Measurements from ENCODE around the gene STPG4. TPM values are rescaled to one million over a fixed set of nuclear protein-coding genes. Genes with fewer than 3 reads are reported as not detected.
A peak's percentile ranks its signal among the peaks of the same experiment; 100 is the strongest.

The STPG4 gene
- total and polyA plus RNA-seq, 2 experiments from 2014 or later: not detected

DNA sequence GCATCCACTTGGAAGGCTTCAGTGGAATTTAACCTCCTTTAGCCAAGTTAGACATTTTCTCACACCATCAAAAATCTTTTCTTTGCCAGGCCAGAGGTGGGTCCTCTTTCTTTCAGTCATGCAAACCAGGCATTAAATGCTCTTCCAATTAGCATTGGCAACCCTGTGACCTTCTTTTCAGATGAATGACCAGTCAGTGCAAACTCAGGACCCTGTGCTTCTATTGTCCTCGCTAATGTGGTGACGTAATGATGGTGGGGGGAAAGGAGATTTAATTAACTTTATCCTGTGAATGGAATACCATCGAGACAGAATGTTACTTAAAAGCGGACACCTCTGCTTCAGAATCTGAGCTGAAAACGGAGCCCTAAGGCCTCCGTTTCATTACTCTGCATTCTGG lies 23.2 kb upstream of the STPG4 start:
- no peak overlapping the region for H2AFZ ChIP-seq

DNA sequence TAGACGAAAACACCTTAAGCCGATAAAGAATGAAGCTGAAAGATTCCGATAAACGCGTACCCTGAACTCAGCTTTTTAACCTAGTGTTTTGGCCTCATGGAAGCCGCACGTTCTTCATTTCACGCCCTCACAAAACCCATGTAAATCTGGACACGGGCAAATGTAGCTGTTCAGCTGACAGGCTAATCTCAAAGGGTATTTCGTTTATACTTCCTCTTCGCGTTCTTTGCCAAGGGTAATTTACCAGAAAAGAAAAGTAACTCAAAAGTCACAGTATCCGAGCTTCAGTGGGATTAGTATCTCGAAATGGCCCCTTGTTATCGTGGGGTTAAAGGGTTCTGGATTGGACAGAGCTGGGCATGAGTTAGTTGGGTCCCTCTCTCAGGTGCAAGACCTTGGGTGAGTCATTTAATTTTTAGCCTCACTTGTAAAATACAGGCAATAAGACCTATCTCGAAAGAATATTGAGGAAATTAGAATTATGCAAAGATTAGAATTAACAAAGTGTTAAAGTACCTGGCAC lies 22.0 kb upstream of the STPG4 start:
- Histone ChIP-seq H4K20me1 (ENCODE audit: insufficient read depth) (peaks cover 15% of the 10 kb centered on the region; the same call in 1 of the 2 replicates), H2AFZ (peak overlapping the region; percentile 83), H3K79me2 (ENCODE audit: insufficient read depth) (peaks cover 47% of the 10 kb centered on the region), H3K27ac (peak overlapping the region; percentile 99), H3F3A (ENCODE audit: insufficient read depth) (peaks cover 32% of the 10 kb centered on the region), H3K27me3 (replicated peaks; ENCODE audit: insufficient read depth) (no peaks in the 10 kb centered on the region), H3K4me1 (ENCODE audit: insufficient read depth) (peaks cover 23% of the 10 kb centered on the region), H3K4me2 (ENCODE audit: unreplicated experiment) (peak overlapping the region; percentile 96), H3K36me3 (ENCODE audit: low read depth) (0 out of 2 replicates have a peak, but pooled peaks cover 3% of the 10 kb centered on the region), H3K9me2 (ENCODE audit: insufficient read depth) (no peaks in the 10 kb centered on the region), H3K9me3 (ENCODE audit: low read depth) (no peaks in the 10 kb centered on the region), H3K4me3 (peak overlapping the region; percentile 97), H3K9ac (peak overlapping the region; percentile 99)
- DNase-seq: no peak
- in situ Hi-C loops (cut with MboI): no loop called here
- WGBS, 2 experiments (ENCODE audit: low coverage in 1 of 2, low lambda C conversion rate in 2 of 2, missing lambda C conversion rate in 2 of 2): 17 to 19% methylated on average over 16 of the region's 16 CpGs
- TF ChIP-seq EZH2phosphoT487 (IDR thresholded peaks at IDR 0.05; ENCODE audit: insufficient read depth, low read depth) (no peak), EZH2 (IDR thresholded peaks at IDR 0.05; ENCODE audit: insufficient read depth, poor library complexity, severe bottlenecking) (no peak)

More for the DNA sequence above, 23.2 kb upstream of the STPG4 start:
- H3K36me3 ChIP-seq (ENCODE audit: low read depth): no peaks in the 10 kb centered on the region
- no peaks in the 10 kb centered on the region for H3K27me3 ChIP-seq (replicated peaks; ENCODE audit: insufficient read depth)
- H3K79me2 ChIP-seq (ENCODE audit: insufficient read depth): peaks cover 34% of the 10 kb centered on the region
- no peaks in the 10 kb centered on the region for H3K9me2 ChIP-seq (ENCODE audit: insufficient read depth)
- no peak overlapping the region for H3K4me2 ChIP-seq (ENCODE audit: unreplicated experiment)
- peaks cover 5% of the 10 kb centered on the region; the same call in 1 of the 2 replicates for H4K20me1 ChIP-seq (ENCODE audit: insufficient read depth)
- in situ Hi-C loops (cut with MboI): no loop called here
- no peak overlapping the region for H3K27ac ChIP-seq
- no peak for DNase-seq
- H3F3A ChIP-seq (ENCODE audit: insufficient read depth): peaks cover 24% of the 10 kb centered on the region
- H3K4me3 ChIP-seq: no peak overlapping the region
- no peaks in the 10 kb centered on the region for H3K9me3 ChIP-seq (ENCODE audit: low read depth)
- 96 to 98% methylated on average over 6 of the region's 6 CpGs for WGBS, 2 experiments (ENCODE audit: low coverage in 1 of 2, low lambda C conversion rate in 2 of 2, missing lambda C conversion rate in 2 of 2)
- no peak for TF ChIP-seq EZH2 (IDR thresholded peaks at IDR 0.05; ENCODE audit: insufficient read depth, poor library complexity, severe bottlenecking)
- TF ChIP-seq EZH2phosphoT487 (IDR thresholded peaks at IDR 0.05; ENCODE audit: insufficient read depth, low read depth): no peak
- H3K4me1 ChIP-seq (ENCODE audit: insufficient read depth): peaks cover 13% of the 10 kb centered on the region
- no peak overlapping the region for H3K9ac ChIP-seq

DNA sequence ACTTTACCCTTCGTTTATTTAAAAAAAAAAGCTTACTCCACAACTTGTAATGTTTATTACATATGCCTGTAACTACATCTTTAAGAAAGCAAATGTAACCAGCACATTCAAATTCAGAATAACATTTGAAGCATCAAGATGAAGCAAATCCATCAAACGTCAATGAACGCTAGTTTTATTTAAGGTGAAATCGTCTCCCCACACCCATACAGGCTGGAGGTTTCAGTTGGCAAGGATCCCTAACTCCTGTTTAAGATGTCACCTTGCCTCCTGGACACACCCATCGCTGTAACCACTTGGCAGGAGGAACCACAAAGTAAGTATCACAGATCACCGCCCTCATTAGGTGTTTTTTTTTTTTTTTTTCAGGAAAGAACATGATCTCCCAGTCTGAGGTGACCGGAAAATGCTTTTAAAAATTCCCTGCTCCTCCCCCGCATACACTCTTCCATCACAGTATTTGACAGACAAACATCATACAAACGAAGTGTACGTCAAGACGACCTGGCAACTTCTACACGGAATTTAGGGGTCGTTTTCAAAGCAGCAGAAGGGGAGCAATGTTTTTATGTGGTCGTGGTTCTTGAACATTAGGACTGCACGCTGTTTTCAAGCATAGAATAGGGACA lies 19.7 kb upstream of the STPG4 start:
- TF ChIP-seq EZH2phosphoT487 (IDR thresholded peaks at IDR 0.05; ENCODE audit: insufficient read depth, low read depth) (no peak), EZH2 (IDR thresholded peaks at IDR 0.05; ENCODE audit: insufficient read depth, poor library complexity, severe bottlenecking) (no peak)
- H3K9me2 ChIP-seq (ENCODE audit: insufficient read depth): no peaks in the 10 kb centered on the region
- no peaks in the 10 kb centered on the region for H3K9me3 ChIP-seq (ENCODE audit: low read depth)
- peak overlapping the region; percentile 99 for H3K9ac ChIP-seq
- in situ Hi-C loops (cut with MboI): no loop called here
- DNase-seq: peak; percentile 82
- H3K27me3 ChIP-seq (replicated peaks; ENCODE audit: insufficient read depth): no peaks in the 10 kb centered on the region
- peaks cover 69% of the 10 kb centered on the region for H3K79me2 ChIP-seq (ENCODE audit: insufficient read depth)
- no peak overlapping the region for H2AFZ ChIP-seq
- H3F3A ChIP-seq (ENCODE audit: insufficient read depth): peaks cover 55% of the 10 kb centered on the region
- peak overlapping the region; percentile 99 for H3K27ac ChIP-seq
- H3K4me1 ChIP-seq (ENCODE audit: insufficient read depth): peaks cover 45% of the 10 kb centered on the region
- H3K4me3 ChIP-seq: peak overlapping the region; percentile 97
- peak overlapping the region; percentile 85 for H3K4me2 ChIP-seq (ENCODE audit: unreplicated experiment)
- 2% methylated on average over 15 of the region's 15 CpGs for WGBS, 2 experiments (ENCODE audit: low coverage in 1 of 2, low lambda C conversion rate in 2 of 2, missing lambda C conversion rate in 2 of 2)
- H4K20me1 ChIP-seq (ENCODE audit: insufficient read depth): peaks cover 36% of the 10 kb centered on the region
- H3K36me3 ChIP-seq (ENCODE audit: low read depth): peaks cover 16% of the 10 kb centered on the region; the same call in 1 of the 2 replicates

DNA sequence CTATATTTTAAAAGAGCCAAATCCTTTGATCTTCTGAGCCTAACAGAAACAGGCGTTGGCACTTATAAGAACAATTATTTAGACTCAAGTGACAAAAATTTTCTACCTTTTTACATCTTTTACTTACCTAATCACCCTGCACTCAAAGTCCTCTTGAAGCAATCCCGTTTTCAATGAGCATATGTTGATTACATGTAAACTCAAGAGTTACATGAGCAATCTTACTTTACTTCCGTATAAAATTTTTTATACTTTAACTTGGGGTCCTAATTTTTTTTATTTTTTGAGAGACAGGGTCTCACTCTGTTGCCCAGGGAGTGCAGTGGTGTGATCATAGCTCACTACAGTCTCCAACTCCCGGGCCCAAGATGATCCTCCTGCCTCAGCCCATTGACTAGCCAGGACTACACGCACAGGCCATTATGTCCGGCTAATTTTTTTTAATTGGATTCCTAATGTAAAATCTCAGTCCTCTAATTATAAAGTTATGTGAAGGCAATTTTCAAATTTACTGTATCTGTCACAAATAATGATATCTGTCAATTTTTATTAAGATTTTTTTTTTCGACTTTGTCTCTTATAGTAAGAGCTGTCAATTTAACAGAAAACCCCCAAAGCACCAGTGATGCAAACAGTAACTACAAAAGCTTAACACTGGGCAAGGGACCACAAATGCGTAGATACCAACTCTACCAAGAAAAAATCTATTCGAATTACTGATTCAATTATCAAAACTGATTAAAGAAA lies 19.1 kb upstream of the STPG4 start:
- 1 to 2% methylated on average over 9 of the region's 9 CpGs for WGBS, 2 experiments (ENCODE audit: low coverage in 1 of 2, low lambda C conversion rate in 2 of 2, missing lambda C conversion rate in 2 of 2)
- peak overlapping the region; percentile 99 for H3K9ac ChIP-seq
- peaks cover 52% of the 10 kb centered on the region for H3K4me1 ChIP-seq (ENCODE audit: insufficient read depth)
- H3K9me2 ChIP-seq (ENCODE audit: insufficient read depth): no peaks in the 10 kb centered on the region
- TF ChIP-seq EZH2phosphoT487 (IDR thresholded peaks at IDR 0.05; ENCODE audit: insufficient read depth, low read depth) (no peak), EZH2 (IDR thresholded peaks at IDR 0.05; ENCODE audit: insufficient read depth, poor library complexity, severe bottlenecking) (no peak)
- H2AFZ ChIP-seq: no peak overlapping the region
- H3K4me2 ChIP-seq (ENCODE audit: unreplicated experiment): peak overlapping the region; percentile 85
- peaks cover 42% of the 10 kb centered on the region for H4K20me1 ChIP-seq (ENCODE audit: insufficient read depth)
- no peaks in the 10 kb centered on the region for H3K9me3 ChIP-seq (ENCODE audit: low read depth)
- peak overlapping the region; percentile 99 for H3K27ac ChIP-seq
- peaks cover 60% of the 10 kb centered on the region for H3F3A ChIP-seq (ENCODE audit: insufficient read depth)
- in situ Hi-C loops (cut with MboI): no loop called here
- peaks cover 23% of the 10 kb centered on the region; the same call in 1 of the 2 replicates for H3K36me3 ChIP-seq (ENCODE audit: low read depth)
- peak overlapping the region; percentile 97 for H3K4me3 ChIP-seq
- no peaks in the 10 kb centered on the region for H3K27me3 ChIP-seq (replicated peaks; ENCODE audit: insufficient read depth)
- peak; percentile 62 for DNase-seq
- H3K79me2 ChIP-seq (ENCODE audit: insufficient read depth): peaks cover 76% of the 10 kb centered on the region

All from GM23248 (cell line).